Kidney epithelial cell (primary cell): ENCODE data around the gene HDAC11. TPM values are rescaled to one million over a fixed set of nuclear protein-coding genes. Genes with fewer than 3 reads are reported as not detected.
A peak's percentile ranks its signal among the peaks of the same experiment; 100 is the strongest.
"Not testable (repeated sequence)": the region's sequence is repeated elsewhere in the genome, so short reads cannot be mapped to it uniquely, and the experiment has no call there.

ENCODE experiments used
- DNase-seq: peaks from one replicate; pipeline ENCODE4 v3.0.0-alpha.2; 2010; ENCODE audit warnings: low read depth
- H3K27me3 ChIP-seq: 2 replicates; pipeline ENCODE4 v1.6.0; 2011; ENCODE audit warnings: low read length; ENCODE audit not compliant: control insufficient read depth, insufficient read depth
- H3K36me3 ChIP-seq: 2 replicates; pipeline ENCODE4 v1.5.1; 2011; ENCODE audit warnings: low read length; ENCODE audit not compliant: control insufficient read depth, insufficient read depth
- H3K4me3 ChIP-seq: 2 replicates; pipeline ENCODE4 v1.5.1; 2011; ENCODE audit warnings: low read depth, mild to moderate bottlenecking, control low read depth, low read length
- total RNA-seq: library from RNA; depleted of rRNA; stranded (reverse); fragments of >200 nt; gene quantifications from 2 replicates; pipeline ENCODE4 v1.2.3, GENCODE V29; 2015
- TF ChIP-seq, protein P1 (sequence below): IDR thresholded peaks from 2 replicates; pipeline ENCODE4 v1.5.1; 2011; ENCODE audit warnings: mild to moderate bottlenecking, moderate library complexity, low read length, control low read depth, inconsistent platforms; ENCODE audit not compliant: insufficient read depth, poor library complexity, severe bottlenecking

HDAC11 gene
- total RNA-seq, 1 donor from 2014 or later, result 14.3 TPM

DNA sequence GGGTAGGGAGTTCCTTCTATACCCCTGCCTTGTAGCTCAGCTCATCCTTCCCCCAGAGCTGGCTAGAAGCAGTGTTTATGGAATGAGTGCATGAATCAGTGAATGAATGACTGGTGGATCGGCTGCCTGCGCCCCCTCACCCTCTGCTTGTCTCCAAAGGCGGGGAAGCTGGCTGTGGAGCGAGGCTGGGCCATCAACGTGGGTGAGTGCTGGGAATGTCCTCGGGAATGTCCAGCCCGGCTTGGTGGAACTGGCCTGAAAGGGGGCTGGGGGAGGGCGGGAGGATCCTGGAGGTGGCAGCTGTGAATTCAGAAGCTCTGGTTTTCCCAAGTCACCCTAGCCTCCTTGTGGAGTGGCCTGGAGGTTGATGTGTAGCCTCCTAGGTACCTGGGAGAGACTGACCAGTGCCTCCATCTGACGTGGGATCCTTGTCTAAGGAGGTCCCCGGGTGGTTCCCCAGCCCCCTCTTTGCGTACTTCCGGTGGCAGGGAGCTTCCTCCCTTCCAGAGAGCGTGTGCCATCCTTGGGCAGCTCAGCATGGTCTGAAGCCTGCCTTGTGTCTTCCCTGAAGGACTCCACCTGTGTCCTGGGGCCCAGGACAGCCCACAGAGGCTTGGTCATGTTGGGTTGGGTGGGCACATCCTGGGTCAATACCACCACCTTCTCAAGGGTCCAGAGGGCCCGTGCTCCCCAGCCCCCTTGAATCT, 18.4 kb downstream of the HDAC11 start:
- Histone ChIP-seq H3K36me3 (no peaks in the 10 kb centered on the region), H3K27me3 (no peaks in the 10 kb centered on the region), H3K4me3 (no peak overlapping the region)
- DNase-seq, result no peak
- TF ChIP-seq, protein P1, sequence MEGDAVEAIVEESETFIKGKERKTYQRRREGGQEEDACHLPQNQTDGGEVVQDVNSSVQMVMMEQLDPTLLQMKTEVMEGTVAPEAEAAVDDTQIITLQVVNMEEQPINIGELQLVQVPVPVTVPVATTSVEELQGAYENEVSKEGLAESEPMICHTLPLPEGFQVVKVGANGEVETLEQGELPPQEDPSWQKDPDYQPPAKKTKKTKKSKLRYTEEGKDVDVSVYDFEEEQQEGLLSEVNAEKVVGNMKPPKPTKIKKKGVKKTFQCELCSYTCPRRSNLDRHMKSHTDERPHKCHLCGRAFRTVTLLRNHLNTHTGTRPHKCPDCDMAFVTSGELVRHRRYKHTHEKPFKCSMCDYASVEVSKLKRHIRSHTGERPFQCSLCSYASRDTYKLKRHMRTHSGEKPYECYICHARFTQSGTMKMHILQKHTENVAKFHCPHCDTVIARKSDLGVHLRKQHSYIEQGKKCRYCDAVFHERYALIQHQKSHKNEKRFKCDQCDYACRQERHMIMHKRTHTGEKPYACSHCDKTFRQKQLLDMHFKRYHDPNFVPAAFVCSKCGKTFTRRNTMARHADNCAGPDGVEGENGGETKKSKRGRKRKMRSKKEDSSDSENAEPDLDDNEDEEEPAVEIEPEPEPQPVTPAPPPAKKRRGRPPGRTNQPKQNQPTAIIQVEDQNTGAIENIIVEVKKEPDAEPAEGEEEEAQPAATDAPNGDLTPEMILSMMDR, result no peak

DNA sequence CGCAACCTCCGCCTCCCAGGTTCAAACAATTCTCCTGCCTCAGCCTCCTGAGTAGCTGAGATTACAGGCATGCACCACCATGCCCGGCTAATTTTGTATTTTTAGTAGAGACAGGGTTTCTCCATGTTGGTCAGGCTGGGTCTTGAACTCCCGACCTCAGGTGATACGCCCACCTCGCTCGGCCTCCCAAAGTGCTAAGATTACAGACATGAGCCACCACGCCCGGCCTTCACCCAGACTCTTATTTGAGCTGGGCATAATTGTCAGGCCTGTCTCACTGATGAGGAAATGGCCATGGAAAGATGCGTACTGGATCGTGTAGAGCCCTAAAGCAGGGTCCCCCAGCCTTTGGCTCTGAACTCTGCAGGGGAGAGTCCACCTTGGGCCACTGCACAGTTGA, 19.1 kb downstream of the HDAC11 start:
- not testable (repeated sequence) for H3K27me3 ChIP-seq, H3K4me3 ChIP-seq, H3K36me3 ChIP-seq, DNase-seq

DNA sequence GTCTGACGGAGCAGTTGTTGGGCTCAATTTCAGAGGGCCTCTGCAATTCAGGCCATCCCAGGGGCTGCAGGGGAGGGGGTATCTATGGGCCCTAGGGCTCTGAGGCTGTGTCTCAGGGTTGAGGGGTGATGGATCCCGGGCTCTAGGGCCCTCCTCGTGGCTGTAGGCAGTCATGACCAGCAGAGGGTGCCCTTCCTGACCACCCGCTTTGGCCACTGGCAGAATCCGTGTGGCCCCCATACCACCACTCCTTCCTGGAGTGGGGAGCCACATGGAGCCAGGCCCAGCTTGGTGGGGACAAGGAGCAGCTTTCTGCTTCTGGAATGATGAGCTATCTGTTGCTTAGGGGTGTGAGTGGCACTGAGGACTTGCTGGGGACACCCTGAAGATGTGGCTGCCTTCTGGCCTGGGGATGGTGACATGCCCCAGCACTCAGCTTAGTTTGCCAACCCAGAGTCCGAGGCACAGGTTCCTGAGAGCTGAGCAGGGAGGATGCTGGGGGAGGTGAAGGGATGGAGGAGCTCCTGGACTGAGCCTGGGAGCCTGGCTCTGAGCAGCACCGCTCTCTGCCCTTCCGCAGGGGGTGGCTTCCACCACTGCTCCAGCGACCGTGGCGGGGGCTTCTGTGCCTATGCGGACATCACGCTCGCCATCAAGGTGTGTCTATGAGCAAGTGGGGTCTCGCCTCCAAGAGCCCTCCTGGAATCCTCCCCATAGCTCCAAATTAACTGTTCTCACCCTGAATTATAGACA, 20.2 kb downstream of the HDAC11 start:
- DNase-seq, result no peak
- TF ChIP-seq, protein P1, result peak; percentile 63
- Histone ChIP-seq H3K4me3 (no peak overlapping the region), H3K27me3 (no peaks in the 10 kb centered on the region), H3K36me3 (no peaks in the 10 kb centered on the region)

DNA sequence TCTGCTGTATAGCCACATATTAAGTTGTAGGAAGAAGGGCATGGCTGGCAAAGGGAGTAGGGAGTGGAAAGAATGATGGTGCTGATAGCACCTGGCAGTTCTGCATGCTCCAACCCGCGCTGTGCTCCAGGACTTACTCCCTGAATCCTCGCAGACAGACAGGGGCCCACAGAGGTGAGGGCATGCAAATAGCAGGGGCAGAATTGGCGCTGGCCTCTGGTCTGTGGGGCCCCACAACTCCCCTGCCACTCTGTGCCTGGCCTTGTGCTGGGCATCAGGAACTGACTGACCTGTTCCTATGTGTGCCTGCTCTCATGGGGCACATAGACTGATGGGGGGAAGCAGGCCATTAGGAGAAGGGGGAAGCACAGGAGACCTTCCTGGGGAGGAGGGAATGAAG, 20.9 kb downstream of the HDAC11 start:
- Histone ChIP-seq H3K36me3 (no peaks in the 10 kb centered on the region), H3K27me3 (no peaks in the 10 kb centered on the region), H3K4me3 (no peak overlapping the region)
- DNase-seq, result no peak
- TF ChIP-seq, protein P1, result no peak

DNA sequence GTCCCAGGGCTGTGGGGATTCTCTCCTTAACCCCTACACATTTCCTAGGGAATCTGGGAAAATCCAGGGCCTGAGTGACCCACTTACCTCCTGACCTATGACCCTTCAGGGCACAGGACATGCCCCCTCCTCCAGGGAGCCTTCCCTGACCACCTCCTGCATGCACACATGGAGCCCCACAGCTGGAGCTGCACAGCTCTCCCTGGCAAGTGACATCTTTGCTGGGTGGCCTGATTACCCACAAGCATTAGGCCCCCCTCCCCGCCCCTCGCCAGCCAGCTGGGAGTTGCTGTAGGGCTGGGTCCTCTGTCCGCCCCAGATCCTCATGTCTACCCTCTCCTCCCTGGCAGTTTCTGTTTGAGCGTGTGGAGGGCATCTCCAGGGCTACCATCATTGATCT, 21.4 kb downstream of the HDAC11 start:
- Histone ChIP-seq H3K36me3 (no peaks in the 10 kb centered on the region), H3K27me3 (no peaks in the 10 kb centered on the region), H3K4me3 (no peak overlapping the region)
- TF ChIP-seq, protein P1, result no peak
- no peak for DNase-seq

DNA sequence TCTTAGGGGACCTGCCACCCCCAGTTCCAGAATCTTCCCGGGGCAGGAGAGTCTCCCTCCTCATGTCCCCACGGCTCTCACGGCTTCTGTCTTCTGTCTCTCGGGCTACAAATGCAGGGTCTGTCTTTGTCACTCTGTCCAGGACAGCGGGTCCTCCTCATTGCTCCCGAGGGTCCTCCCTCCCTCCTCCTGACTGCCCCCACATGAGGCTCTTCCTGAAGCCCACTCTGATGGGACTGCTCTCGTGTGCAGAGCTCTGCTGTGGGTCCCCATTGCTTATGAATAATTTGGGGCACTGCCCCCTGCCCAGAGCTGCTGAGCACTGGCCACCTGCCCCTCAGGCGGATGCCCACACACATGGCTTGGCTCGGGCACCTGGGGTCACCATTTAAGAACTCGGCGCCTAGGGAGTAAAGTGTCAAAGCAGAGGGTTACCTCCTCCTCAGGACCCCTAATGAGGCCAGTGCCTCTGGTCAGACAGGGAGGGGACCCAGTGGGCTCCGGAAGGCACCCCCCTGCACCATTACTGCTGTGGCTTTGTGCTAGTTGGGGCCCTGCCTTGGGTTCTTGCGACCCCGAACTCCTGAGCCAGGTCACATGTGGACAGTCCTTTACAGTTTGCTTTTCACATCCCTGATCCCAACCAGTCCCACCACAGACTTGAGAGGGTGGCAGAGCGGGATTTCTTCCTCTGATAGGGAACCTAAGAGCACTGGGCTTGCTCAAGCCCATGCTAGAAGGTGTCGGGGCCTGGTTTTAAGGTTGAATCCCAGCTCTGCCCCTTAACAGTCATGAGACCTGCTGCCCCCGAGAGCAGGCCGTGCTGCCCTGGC, 22.1 kb downstream of the HDAC11 start:
- no peaks in the 10 kb centered on the region for H3K27me3 ChIP-seq
- TF ChIP-seq, protein P1, result no peak
- no peak for DNase-seq

More for the DNA sequence above, 22.1 kb downstream of the HDAC11 start:
- no peaks in the 10 kb centered on the region for H3K36me3 ChIP-seq
- no peak overlapping the region for H3K4me3 ChIP-seq
